Stimulated activated CD8-positive, alpha-beta memory T cell treated with anti-CD3 and anti-CD28 coated beads, Interleukin-12 subunit alpha, Interleukin-12 subunit beta, amount 100 ng/mL, for 24 hours (primary cell): ENCODE data around the gene NOP56.
"Not testable (repeated sequence)": the region's sequence is repeated elsewhere in the genome, so short reads cannot be mapped to it uniquely, and the experiment has no call there.

Source experiments
- DNase-seq: peaks from one replicate; pipeline ENCODE4 v3.0.0-alpha.2; 2020; ENCODE audit errors: extremely low read depth

The NOP56 gene

GRCh38 chr20:2682040-2682439 lies 29.6 kb downstream of the NOP56 start:
- DNase-seq: not testable (repeated sequence)

GRCh38 chr20:2684817-2685216 lies 32.4 kb downstream of the NOP56 start:
- DNase-seq: not testable (repeated sequence)

GRCh38 chr20:2687514-2687913 lies 35.1 kb downstream of the NOP56 start:
- no peak for DNase-seq

GRCh38 chr20:2688041-2688591 lies 35.7 kb downstream of the NOP56 start:
- DNase-seq: peak; percentile 34

GRCh38 chr20:2690213-2690612 lies 37.8 kb downstream of the NOP56 start:
- DNase-seq: no peak

- no peak for DNase-seq
Observed at GRCh38 chr20:2690718-2691117, 38.3 kb downstream of the NOP56 start.

- no peak for DNase-seq
Observed at GRCh38 chr20:2691127-2691526, 38.7 kb downstream of the NOP56 start.

- no peak for DNase-seq
Observed at GRCh38 chr20:2691663-2692035, 39.2 kb downstream of the NOP56 start.

DNA sequence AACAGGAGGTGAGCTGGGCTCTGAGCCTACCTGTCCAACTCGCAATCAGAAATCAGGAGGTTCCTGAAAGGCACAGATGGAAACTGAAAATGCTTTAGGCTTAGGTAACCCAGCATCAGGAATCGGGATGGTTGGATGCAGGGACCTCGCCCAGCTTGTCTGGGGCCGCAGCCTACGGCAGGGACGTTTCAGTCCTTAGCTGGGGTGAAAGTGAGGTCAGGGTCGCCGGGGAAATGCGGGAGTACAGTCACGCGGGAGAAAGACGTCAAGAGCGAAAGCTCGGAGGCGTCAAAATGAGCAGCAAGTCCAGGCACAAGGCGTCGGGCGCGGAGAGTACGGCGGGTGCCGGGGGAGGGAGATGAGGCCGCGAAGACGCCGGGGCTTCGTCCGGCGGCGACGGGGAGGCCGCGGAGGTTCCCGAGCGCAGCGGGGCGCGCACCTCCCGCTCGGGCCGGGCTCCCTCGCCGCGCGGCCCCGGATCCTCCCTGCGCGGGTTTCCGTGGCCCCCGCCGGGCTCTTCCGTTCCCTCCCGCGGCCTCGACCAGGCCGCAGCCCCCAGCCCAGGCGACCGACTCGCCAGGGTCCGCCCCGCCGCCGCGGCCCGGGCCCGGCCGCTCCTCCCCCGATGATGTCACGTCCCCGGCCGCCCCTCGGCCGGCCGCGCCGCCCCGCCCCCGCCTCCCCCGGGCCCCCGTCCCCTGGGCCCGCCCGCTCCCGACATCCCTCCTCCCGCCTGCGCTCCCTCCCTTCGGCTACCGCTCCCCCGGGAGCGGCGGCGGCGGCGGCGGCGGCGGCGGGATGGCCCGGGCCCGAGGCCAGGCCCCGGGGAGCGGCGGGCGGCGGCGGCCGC lies 39.8 kb downstream of the NOP56 start, which contains the start of gene EBF4:
TSS of gene EBF4 (plus strand) at position 745 of the 850 bp plus-strand sequence. CDS start 866 bp downstream, outside the sequence.
- DNase-seq: no peak

- no peak for DNase-seq
Observed at GRCh38 chr20:2692886-2693285, 40.5 kb downstream of the NOP56 start.

GRCh38 chr20:2693286-2694007 lies 41.0 kb downstream of the NOP56 start:
- DNase-seq: no peak

DNA sequence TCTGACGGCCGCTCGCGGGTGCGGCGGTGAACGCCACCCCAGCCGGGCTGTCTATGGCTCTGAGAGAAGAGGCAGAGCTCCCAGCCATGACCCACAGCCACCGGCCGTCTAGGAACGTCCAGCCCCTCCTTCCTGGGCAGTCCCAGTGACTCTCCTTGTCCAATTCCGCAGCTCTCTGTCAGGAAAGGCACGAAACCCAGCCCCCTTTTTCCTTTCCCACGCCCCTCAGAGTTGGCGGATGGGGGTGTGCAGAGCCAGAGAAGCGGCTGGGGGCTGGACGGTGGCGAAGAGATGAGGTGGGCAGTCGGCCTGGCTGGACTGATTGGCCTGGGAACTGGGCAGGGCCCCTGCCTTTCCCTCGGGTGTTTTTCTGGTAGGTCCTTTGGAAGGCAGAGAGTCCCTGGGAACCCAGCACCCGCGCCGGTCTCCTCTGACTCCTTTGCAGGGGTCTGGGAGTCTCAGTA lies 41.6 kb downstream of the NOP56 start:
- DNase-seq: no peak

- no peak for DNase-seq
Observed at GRCh38 chr20:2694519-2694918, 42.1 kb downstream of the NOP56 start.

DNA sequence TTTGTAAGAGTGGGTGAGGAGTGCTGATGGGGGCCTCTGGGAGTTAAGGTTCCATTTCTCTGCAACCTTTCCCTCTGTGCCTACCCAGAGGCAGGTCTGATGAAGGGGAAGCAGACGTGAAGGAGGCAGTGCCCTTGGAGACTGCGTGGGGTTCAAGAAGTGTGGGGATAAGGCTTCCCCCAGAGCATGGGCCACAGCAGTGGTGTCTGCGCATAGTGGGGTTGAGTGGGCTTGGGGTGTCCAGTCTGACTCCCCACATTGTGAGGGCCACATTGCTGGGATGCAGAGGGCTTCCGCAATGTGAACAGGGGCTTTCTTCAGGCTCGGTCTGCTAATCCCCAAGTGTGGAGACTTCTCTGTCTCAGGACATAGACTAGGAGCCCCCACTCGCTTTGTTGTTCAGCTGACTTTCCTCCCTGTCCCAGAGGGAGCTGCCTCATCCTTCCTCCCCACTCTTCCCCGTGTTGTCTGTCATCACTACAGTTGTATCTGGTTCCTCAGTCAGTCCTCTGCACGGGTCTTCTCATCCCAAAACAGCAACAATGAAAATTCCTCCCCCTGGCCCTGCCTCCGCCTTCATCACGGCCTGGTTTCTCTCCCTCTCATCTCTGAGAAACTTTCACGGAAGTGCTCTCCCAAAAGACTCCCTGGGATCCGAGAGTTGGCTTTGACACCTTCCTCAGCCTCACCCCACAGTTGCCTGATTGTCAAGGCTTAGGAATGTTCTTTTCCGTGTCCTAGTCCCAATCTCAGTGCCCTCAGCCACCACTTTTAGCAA lies 43.0 kb downstream of the NOP56 start:
- DNase-seq: no peak

DNA sequence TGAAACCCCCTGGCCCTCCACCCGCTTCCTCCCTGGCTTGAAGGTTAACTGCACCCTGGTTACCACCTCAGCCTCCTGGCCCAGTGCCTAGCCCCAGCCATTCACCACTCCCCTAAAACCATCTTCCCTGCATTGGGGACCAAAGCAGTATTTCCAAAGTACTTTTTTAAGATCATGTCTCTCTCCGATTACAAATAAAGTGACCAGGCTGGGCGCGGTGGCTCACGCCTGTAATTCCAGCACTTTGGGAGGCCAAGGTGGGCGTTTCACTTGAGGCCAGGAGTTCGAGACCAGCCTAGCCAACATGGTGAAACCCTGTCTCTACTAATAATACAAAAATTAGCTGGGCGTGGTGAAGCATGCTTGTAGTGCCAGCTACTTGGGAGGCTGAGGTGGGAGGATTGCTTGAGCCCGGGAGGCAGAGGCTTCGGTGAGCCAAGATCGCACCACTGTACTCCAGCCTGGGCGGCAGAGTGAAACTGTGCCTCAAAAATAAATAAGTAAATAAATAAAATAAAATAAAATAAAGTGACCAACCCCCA lies 43.6 kb downstream of the NOP56 start:
- not testable (repeated sequence) for DNase-seq

DNA sequence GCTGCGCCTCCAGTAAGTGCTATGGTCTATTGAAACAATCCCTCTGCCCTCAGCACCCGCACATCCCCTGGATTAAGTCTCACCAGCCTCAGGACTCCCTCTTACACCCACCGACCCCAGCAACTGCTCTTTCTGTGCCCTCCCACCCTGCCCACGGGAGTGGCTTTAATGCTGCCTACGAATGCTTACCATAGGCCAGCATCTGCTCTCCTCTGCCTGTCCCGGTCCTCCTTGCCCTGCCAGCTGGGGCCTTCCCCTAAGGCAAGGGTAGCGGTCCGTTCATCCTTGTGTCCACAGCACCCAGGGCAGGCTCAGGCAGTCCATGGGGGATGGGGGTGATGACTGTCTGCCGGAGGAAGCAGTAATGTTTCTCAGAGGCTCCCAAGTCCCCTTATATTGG lies 44.2 kb downstream of the NOP56 start:
- no peak for DNase-seq

DNA sequence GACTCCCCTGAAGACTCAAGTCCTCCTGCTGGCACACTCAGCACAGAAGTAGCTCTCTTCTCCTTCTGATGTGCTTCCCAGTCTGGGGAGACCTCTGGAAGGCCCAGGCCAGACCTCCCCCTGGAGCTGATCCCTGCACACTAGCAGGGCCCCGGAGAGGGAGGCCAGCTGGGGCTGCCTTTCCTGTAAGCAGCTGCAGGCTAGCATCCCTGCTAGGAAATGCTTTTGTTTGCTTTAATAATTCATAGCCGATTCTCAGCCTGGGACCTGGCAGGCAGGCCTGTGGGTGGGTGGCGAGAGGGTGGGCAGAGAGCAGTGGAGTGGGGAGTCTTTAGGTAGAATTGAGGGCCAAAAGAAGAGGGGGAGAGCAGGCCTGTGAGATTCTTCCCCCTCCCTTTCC lies 45.3 kb downstream of the NOP56 start:
- no peak for DNase-seq

DNA sequence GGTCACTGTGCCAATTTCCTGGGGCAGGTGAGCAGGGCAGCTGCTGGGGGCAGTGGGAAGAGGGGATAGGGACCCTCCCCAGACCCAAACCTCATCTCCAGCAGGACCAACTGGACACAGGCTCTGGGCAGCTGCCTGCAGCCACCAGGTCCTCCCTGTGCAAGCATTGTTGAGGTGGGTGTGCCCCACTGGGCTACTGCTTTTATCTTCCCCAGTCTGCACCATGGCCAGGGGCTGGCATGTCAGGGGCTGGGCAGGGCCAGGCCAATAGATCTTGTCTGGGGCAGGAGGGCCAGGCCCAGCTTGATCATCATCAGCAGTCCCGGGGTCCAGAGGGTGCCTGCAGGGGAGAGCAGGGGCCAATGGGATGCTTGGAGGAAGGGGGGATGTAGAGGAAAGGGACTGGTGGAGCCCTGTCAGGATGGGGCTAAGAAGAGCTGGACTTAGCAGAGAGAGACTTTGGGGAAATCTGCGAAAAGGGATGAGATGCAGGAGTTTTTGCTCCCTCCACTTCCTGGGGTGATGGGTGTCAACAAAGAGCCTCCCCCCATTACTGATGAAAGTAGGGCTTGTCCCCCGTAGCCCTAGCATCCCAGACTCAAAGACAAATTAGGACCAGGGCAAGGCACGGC lies 45.9 kb downstream of the NOP56 start:
- DNase-seq: no peak

DNA sequence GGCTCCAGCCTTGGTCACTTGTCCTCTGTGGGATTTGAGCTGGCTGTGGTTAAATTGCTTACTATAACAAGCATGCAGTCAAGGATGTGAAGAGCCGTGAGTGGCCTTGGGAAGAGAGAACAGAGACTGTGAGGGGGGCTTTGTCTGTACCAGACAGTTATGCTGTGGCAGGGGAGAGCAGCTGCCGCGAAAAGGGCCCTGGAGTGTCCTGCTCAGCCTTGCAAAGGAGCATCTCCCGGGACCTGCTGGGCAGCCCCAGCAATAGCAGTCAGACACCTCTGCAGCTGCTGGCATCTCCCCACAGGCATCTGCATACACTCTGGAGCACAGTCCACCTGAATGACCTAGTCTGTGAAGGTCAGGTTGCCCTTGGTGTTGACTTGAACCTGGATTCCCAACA lies 46.5 kb downstream of the NOP56 start:
- no peak for DNase-seq

DNA sequence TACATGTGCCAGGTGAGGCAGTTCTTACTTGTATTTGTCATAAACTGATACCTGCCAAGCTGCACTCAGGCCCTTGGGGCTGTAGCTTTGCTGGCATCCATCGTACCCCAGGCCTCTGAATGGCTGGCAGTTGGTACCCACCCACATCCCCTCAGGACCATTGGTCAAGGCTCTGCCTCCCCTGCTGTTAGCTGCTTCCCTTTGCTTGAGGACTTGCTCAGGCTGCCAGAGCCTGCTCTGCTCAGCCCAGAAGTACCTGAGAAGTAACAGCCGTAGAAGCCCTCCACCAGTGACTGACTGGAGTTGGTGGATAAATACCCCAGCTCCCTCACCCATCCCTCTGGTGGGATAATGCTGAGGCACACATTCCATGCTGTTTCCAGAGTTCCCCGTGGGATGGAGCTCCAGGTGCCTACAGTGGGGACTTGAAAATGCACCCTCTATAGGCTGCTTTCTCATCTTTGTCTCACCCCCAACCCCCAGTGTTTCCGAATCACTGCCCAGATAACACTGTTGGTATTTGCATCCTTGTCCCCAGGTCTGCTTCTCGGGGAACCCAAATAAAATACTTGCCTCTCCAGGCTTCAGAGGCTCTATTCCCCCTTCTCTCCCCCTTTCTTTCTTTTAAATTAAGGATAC lies 47.5 kb downstream of the NOP56 start:
- DNase-seq: no peak
